ENCODE results near the gene ADM2. TPM values are rescaled to one million over a fixed set of nuclear protein-coding genes. Genes with fewer than 3 reads are reported as not detected.
A peak's percentile ranks its signal among the peaks of the same experiment; 100 is the strongest.

The ADM2 gene
- total and polyA plus RNA-seq, 2 of the 13 experiments (the other 11 are each of a cell fraction or from before 2014, with no cell fraction given), result 1.2 to 3.0 TPM

- no peak for TF ChIP-seq ZBTB44 (CRISPR knock-in tag; IDR thresholded peaks at IDR 0.05)
- no peak; the same call in 1 of the 2 replicates for TF ChIP-seq ZNF780A (CRISPR knock-in tag; IDR thresholded peaks at IDR 0.05)
- peak; percentile 74 for TF ChIP-seq THAP11 (CRISPR knock-in tag; IDR thresholded peaks at IDR 0.05)
- peak; percentile 55 for TF ChIP-seq PHF21A (CRISPR knock-in tag; IDR thresholded peaks at IDR 0.05)
- TF ChIP-seq CCAR2 (optimal IDR thresholded peaks at IDR 0.05; ENCODE audit: low read depth, low read length), result no peak
- TF ChIP-seq ZZZ3 (CRISPR knock-in tag; IDR thresholded peaks at IDR 0.05; ENCODE audit: borderline replicate concordance), result no peak
- no peak for TF ChIP-seq ZFP36 (IDR thresholded peaks at IDR 0.05; ENCODE audit: borderline replicate concordance, low read depth, low read length, partially characterized antibody)
- TF ChIP-seq SP4 (CRISPR knock-in tag; IDR thresholded peaks at IDR 0.05), result peak; percentile 57; the same call in 1 of the 2 replicates
- peak; percentile 92 for TF ChIP-seq ZNF788 (CRISPR knock-in tag; IDR thresholded peaks at IDR 0.05; ENCODE audit: borderline replicate concordance)
- TF ChIP-seq ZBTB39 (CRISPR knock-in tag; IDR thresholded peaks at IDR 0.05), result 0 out of 2 replicates have a peak, but pooled peaks have one; percentile 43
- no peak for TF ChIP-seq NFE2L2 (IDR thresholded peaks at IDR 0.05; ENCODE audit: low read length)
- no peak for TF ChIP-seq RELA (CRISPR knock-in tag; IDR thresholded peaks at IDR 0.05)
- peak; percentile 60 for TF ChIP-seq ZFY (CRISPR knock-in tag; IDR thresholded peaks at IDR 0.05)
- no peak for TF ChIP-seq KDM6A (CRISPR knock-in tag; IDR thresholded peaks at IDR 0.05; ENCODE audit: low read depth)
- TF ChIP-seq ZBTB49 (CRISPR knock-in tag; IDR thresholded peaks at IDR 0.05; ENCODE audit: borderline replicate concordance), result no peak
- TF ChIP-seq ZNF484 (CRISPR knock-in tag; IDR thresholded peaks at IDR 0.05; ENCODE audit: borderline replicate concordance, low read depth), result no peak
- TF ChIP-seq ZNF232 (CRISPR knock-in tag; IDR thresholded peaks at IDR 0.05; ENCODE audit: borderline replicate concordance), result no peak
- TF ChIP-seq NFYC (CRISPR knock-in tag; IDR thresholded peaks at IDR 0.05), result no peak
- TF ChIP-seq GATAD2A (CRISPR knock-in tag; IDR thresholded peaks at IDR 0.05), result peak; percentile 42; the same call in 1 of the 2 replicates
- TF ChIP-seq ZNF350 (CRISPR knock-in tag; IDR thresholded peaks at IDR 0.05; ENCODE audit: borderline replicate concordance, low read depth), result peak; percentile 83
- no peak for TF ChIP-seq MLXIP (CRISPR knock-in tag; IDR thresholded peaks at IDR 0.05; ENCODE audit: borderline replicate concordance)
- no peak; the same call in 1 of the 2 replicates for TF ChIP-seq ZBTB38 (CRISPR knock-in tag; IDR thresholded peaks at IDR 0.05)
These were observed 43.9 kb downstream of the ADM2 start, which contains the start of gene SCO2 (continued) for GRCh38 chr22:50525104-50525857.

Data from HepG2 (cell line).